GM12878 (cell line): ENCODE measurements around the gene WDR59. TPM values are rescaled to one million over a fixed set of nuclear protein-coding genes. Genes with fewer than 3 reads are reported as not detected.

Experiments used
- ATAC-seq: fragments of 200-7000 bp; cut with Tn5 transposase; 3 replicates; pipeline ENCODE4 v1.9.1; 2020; ENCODE audit warnings: mild to moderate bottlenecking, moderate library complexity
- BruUV-seq: library from RNA; stranded (reverse); fragments of 400-500 nt; replicated peaks from 2 replicates; lab custom pipeline; 2021; lab: Mats Ljungman, UMichigan
- CTCF ChIA-PET: fragments of 300-600 bp; sonication (Branson Sonifier 250); formaldehyde crosslinking; extraction: SDS; loops from one replicate; lab custom pipeline; 2021; ENCODE audit warnings: inconsistent platforms; lab: Yijun Ruan, JAX
- POLR2A ChIA-PET: fragments of 350-600 bp; formaldehyde crosslinking; extraction: SDS; loops from one replicate; lab custom pipeline; 2021; ENCODE audit warnings: inconsistent platforms; lab: Charles Lee
- RAD21 ChIA-PET: fragments of 300-600 bp; sonication (Branson Sonifier 250); formaldehyde crosslinking; loops from one replicate; lab custom pipeline; 2023; ENCODE audit warnings: antibody characterized with exemption; ENCODE audit not compliant: unreplicated experiment; lab: Charles Lee
- SMC1A ChIA-PET: fragments of 300-600 bp; sonication (Branson Sonifier 250); formaldehyde crosslinking; loops from one replicate; lab custom pipeline; 2023; ENCODE audit not compliant: unreplicated experiment, uncharacterized antibody; lab: Charles Lee
- DNase-seq: peaks from one replicate; pipeline ENCODE4 v3.0.0-alpha.2; 2011; ENCODE audit warnings: low read depth, low spot score
- FAIRE-seq: peaks from 3 replicates; lab custom pipeline; 2011; peaks lifted over from hg19 to GRCh38; lab: Jason Lieb, UNC
- H2AFZ ChIP-seq: 2 replicates; pipeline ENCODE4 v1.6.0; 2011; ENCODE audit warnings: low read depth, low read length, control low read depth; ENCODE audit not compliant: control insufficient read depth
- H3K27ac ChIP-seq: 2 replicates; pipeline ENCODE4 v1.5.1; 2011; ENCODE audit warnings: control low read depth; ENCODE audit not compliant: control insufficient read depth, insufficient read depth
- H3K27me3 ChIP-seq, 2 experiments: replicated peaks in 1 of 2; 2 replicates each; pipeline versions ENCODE4 v1.6.0 to v1.6.1; 2011; ENCODE audit warnings: low read length in 1 of 2; ENCODE audit not compliant: control insufficient read depth in 2 of 2, insufficient read depth in 2 of 2
- H3K36me3 ChIP-seq, 2 experiments: 2 replicates each; pipeline ENCODE4 v1.5.1; 2011; ENCODE audit warnings: low read length in 1 of 2; ENCODE audit not compliant: control insufficient read depth in 2 of 2, insufficient read depth in 2 of 2
- H3K4me1 ChIP-seq: 2 replicates; pipeline ENCODE4 v1.6.1; 2011; ENCODE audit warnings: mild to moderate bottlenecking, low read length, moderate library complexity, mixed read lengths; ENCODE audit not compliant: control insufficient read depth, insufficient read depth
- H3K4me2 ChIP-seq: 2 replicates; pipeline ENCODE4 v1.6.0; 2011; ENCODE audit warnings: control low read depth; ENCODE audit not compliant: control insufficient read depth, insufficient read depth
- H3K4me3 ChIP-seq: fragments of 200-600 bp; sonication (generic); 2 replicates; pipeline ENCODE4 v1.5.1; 2016
- H3K79me2 ChIP-seq: 2 replicates; pipeline ENCODE4 v1.6.0; 2011; ENCODE audit warnings: low read length; ENCODE audit not compliant: control insufficient read depth, insufficient read depth
- H3K9ac ChIP-seq: 2 replicates; pipeline ENCODE4 v1.8.0; 2011; ENCODE audit warnings: low read length, control low read depth, mixed read lengths; ENCODE audit not compliant: control insufficient read depth, insufficient read depth
- H3K9me3 ChIP-seq: replicated peaks from 3 replicates; pipeline ENCODE4 v1.5.1; 2011; ENCODE audit warnings: mild to moderate bottlenecking, low read length; ENCODE audit not compliant: control insufficient read depth, insufficient read depth
- H4K20me1 ChIP-seq: 2 replicates; pipeline ENCODE4 v1.6.0; 2011; ENCODE audit not compliant: control insufficient read depth, insufficient read depth
- BCLAF1 ChIP-seq: fragments of 450-650 bp; IDR thresholded peaks from 2 replicates; pipeline ENCODE4 v1.6.1; 2017; ENCODE audit warnings: antibody characterized with exemption, mild to moderate bottlenecking, moderate library complexity
- CHD2 ChIP-seq: IDR thresholded peaks from 2 replicates; pipeline ENCODE4 v1.6.1; 2011; ENCODE audit warnings: low read depth, low read length, improper control_type of control experiment, borderline replicate concordance
- CREB1 ChIP-seq: IDR thresholded peaks from 2 replicates; pipeline ENCODE4 v1.6.1; 2012; ENCODE audit warnings: low read depth, mild to moderate bottlenecking, inconsistent platforms
- EZH2 ChIP-seq: IDR thresholded peaks from 2 replicates; pipeline ENCODE4 v1.6.1; 2012; ENCODE audit warnings: low read depth, mild to moderate bottlenecking, control low read depth, inconsistent platforms, low read length, borderline replicate concordance; ENCODE audit not compliant: control insufficient read depth
- FOS ChIP-seq: IDR thresholded peaks from 3 replicates; pipeline ENCODE4 v1.6.1; 2011; ENCODE audit warnings: borderline replicate concordance; ENCODE audit not compliant: insufficient read length; ENCODE audit errors: extremely low read depth
- IKZF1 ChIP-seq: fragments of 450-650 bp; conservative IDR thresholded peaks from 2 replicates; pipeline ENCODE4 v1.6.1; 2017; ENCODE audit warnings: antibody characterized with exemption, mild to moderate bottlenecking
- IRF5 ChIP-seq: fragments of 450-650 bp; IDR thresholded peaks from 2 replicates; pipeline ENCODE4 v1.6.1; 2017; ENCODE audit warnings: borderline replicate concordance
- MAX ChIP-seq: IDR thresholded peaks from 2 replicates; pipeline ENCODE4 v1.6.1; 2012; ENCODE audit warnings: low read depth, low read length, improper control_type of control experiment
- NFXL1 ChIP-seq: fragments of 450-650 bp; IDR thresholded peaks from 2 replicates; pipeline ENCODE4 v1.6.1; 2017; ENCODE audit warnings: antibody characterized with exemption, mild to moderate bottlenecking, borderline replicate concordance
- NFYB ChIP-seq: IDR thresholded peaks from 2 replicates; pipeline ENCODE4 v1.6.1; 2011; ENCODE audit warnings: low read depth, mild to moderate bottlenecking, low read length, improper control_type of control experiment, moderate library complexity; ENCODE audit not compliant: insufficient read depth
- NKRF ChIP-seq: fragments of 450-650 bp; conservative IDR thresholded peaks from 2 replicates; pipeline ENCODE4 v1.6.1; 2017; ENCODE audit warnings: mild to moderate bottlenecking, moderate library complexity
- NRF1 ChIP-seq: conservative IDR thresholded peaks from 2 replicates; pipeline ENCODE4 v1.6.1; 2011; ENCODE audit warnings: mild to moderate bottlenecking, low read depth, low read length, improper control_type of control experiment
- PAX8 ChIP-seq: fragments of 450-650 bp; IDR thresholded peaks from 2 replicates; pipeline ENCODE4 v1.6.1; 2017; ENCODE audit warnings: mild to moderate bottlenecking, moderate library complexity
- RB1 ChIP-seq: fragments of 450-650 bp; formaldehyde crosslinking; IDR thresholded peaks from 2 replicates; pipeline ENCODE4 v1.6.1; 2017; ENCODE audit warnings: mild to moderate bottlenecking, borderline replicate concordance
- RCOR1 ChIP-seq: conservative IDR thresholded peaks from 2 replicates; pipeline ENCODE4 v1.6.1; 2012; ENCODE audit warnings: low read depth, low read length, improper control_type of control experiment
- SIX5 ChIP-seq: IDR thresholded peaks from 2 replicates; pipeline ENCODE4 v1.6.1; 2011; ENCODE audit warnings: mild to moderate bottlenecking, low read depth, low read length, moderate library complexity; ENCODE audit not compliant: severe bottlenecking
- ZNF622 ChIP-seq: fragments of 450-650 bp; IDR thresholded peaks from 2 replicates; pipeline ENCODE4 v1.6.1; 2017; ENCODE audit warnings: mild to moderate bottlenecking, inconsistent platforms
- WGBS: methylation state at CpG from one replicate; pipeline ENCODE4 v1.1.6; 2016; ENCODE audit warnings: low lambda C conversion rate; ENCODE audit not compliant: insufficient replicate concordance, insufficient coverage; ENCODE audit errors: missing lambda C conversion rate; 5-methylcytosine and 5-hydroxymethylcytosine counted together
- in situ Hi-C: fragments of 300-500 bp; cut with MboI; formaldehyde crosslinking; loops from 9 replicates; pipeline ENCODE4 v1.14.3; 2018; ENCODE audit warnings: mixed read lengths
- intact Hi-C: fragments of 100-400 bp; cut with micrococcal nuclease; formaldehyde crosslinking; loops from one replicate; pipeline ENCODE4 v1.14.2; 2022; ENCODE audit not compliant: unreplicated experiment
- polyA plus RNA-seq, 11 experiments: library from polyadenylated mRNA; depleted of rRNA in 4 of 11; unstranded in 6 of 11; stranded (reverse) in 5 of 11; fragments of >200 nt; fragmentation: Nextera tagmentation in 4 of 11; fragmentation: Illumina TruSeq in 1 of 11; extraction: Ambion mirVana in 4 of 11; extraction: Trizol in 1 of 11; gene quantifications; 1 replicate in 1 of 11; 2 replicates in 10 of 11; pipeline versions ENCODE4 v1.2.1 to v1.2.3, GENCODE V29; 2011 to 2016; ENCODE audit warnings: inconsistent platforms in 2 of 11, missing spikeins in 2 of 11, low read depth in 1 of 11
- total RNA-seq, 4 experiments: library from RNA; depleted of rRNA in 3 of 4; stranded (reverse); fragments of >200 nt in 3 of 4; fragmentation: Illumina TruSeq in 1 of 4; extraction: Trizol in 1 of 4; gene quantifications; 2 replicates each; pipeline versions ENCODE4 v1.2.1 to v1.2.3, GENCODE V29; 2013 to 2021

Gene WDR59
- total and polyA plus RNA-seq, 10 of the 15 experiments (the other 5 are each of a cell fraction or from before 2014, with no cell fraction given) = 9.7 to 78.4 (median 24.5) TPM

GRCh38 chr16:75029854-75030253, 44.9 kb upstream of the WDR59 start (continued):
- TF ChIP-seq BCLAF1 (no peak), MAX (no peak), FOS (no peak), PAX8 (no peak), IKZF1 (no peak)

- RAD21 ChIA-PET = interaction anchor here (0.6 kb wide), 1 partner anchor 82 kb away, joined by 3 read pairs; no protein-coding TSS in a partner anchor
- no peaks in the 10 kb centered on the region for H3K36me3 ChIP-seq
- BruUV-seq = no TSS peak
- FAIRE-seq = no peak
- whole genome bisulfite sequencing = 92% methylated on average over 4 of the region's 4 CpGs
- H3K27ac ChIP-seq = no peak overlapping the region
- no peak for ATAC-seq
- H3K27me3 ChIP-seq = no peaks in the 10 kb centered on the region
- H4K20me1 ChIP-seq = no peaks in the 10 kb centered on the region
- intact Hi-C loops = no loop called here
- H3K79me2 ChIP-seq = peaks cover 1% of the 10 kb centered on the region
- SMC1A ChIA-PET = interaction anchor here (0.8 kb wide), 1 partner anchor 26 kb away, joined by 3 read pairs; no protein-coding TSS in a partner anchor
- H2AFZ ChIP-seq = no peak overlapping the region
- no peaks in the 10 kb centered on the region for H3K9me3 ChIP-seq
- peaks cover 25% of the 10 kb centered on the region for H3K4me1 ChIP-seq
- CTCF ChIA-PET = no interaction called here
- no peak for DNase-seq
- no peak overlapping the region for H3K9ac ChIP-seq
- POLR2A ChIA-PET = interaction anchor here (1.0 kb wide), 3 partner anchors 16 to 26 kb away, joined by 3 to 5 read pairs (median 4); no protein-coding TSS in a partner anchor
- no peak overlapping the region for H3K4me3 ChIP-seq
- in situ Hi-C loops = no loop called here
- no peak overlapping the region for H3K4me2 ChIP-seq
- TF ChIP-seq NKRF = no peak
- no peak for TF ChIP-seq CREB1
- TF ChIP-seq NRF1 = no peak
- TF ChIP-seq NFXL1 = no peak
- TF ChIP-seq RB1 = no peak
- no peak for TF ChIP-seq NFYB
- no peak for TF ChIP-seq IRF5
- no peak for TF ChIP-seq EZH2
- TF ChIP-seq RCOR1 = no peak
- no peak for TF ChIP-seq ZNF622
- no peak for TF ChIP-seq CHD2
- TF ChIP-seq SIX5 = no peak
Observed at GRCh38 chr16:75028544-75029135, 43.7 kb upstream of the WDR59 start.
